ENCODE data around the gene SIGLEC9.

Gene SIGLEC9

DNA sequence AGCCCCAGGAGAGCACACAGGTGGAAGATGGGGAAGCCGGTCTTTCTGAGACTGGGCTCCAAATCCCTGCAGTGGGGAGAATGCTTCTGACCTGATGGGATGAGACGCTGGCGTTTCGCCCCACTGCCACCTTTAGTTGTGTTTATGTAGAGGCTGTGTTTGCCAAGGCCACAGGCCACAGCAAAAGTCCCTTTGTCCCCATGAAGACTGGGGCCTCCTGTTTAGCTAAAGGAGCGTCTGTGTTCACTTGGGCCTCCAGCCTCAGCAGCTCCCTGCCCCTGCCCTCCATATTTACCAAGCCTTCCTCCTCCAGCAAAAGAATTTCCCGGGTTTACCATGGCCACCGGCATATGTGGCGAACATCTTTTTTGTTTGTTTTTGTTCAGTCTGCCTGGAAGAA lies 31.6 kb upstream of the SIGLEC9 start:
- DNase-seq (ENCODE audit: low read depth, low spot score), result no peak
- Histone ChIP-seq H3K36me3 (ENCODE audit: insufficient read depth, low read length) (peaks cover 4% of the 10 kb centered on the region; the same call in 1 of the 2 replicates), H3K9me3 (ENCODE audit: low read depth, low read length) (no peaks in the 10 kb centered on the region), H3K27ac (no peak overlapping the region), H3K9ac (ENCODE audit: insufficient read length) (no peak overlapping the region), H3K4me3 (no peak overlapping the region)
- TF ChIP-seq POLR2AphosphoS5 (IDR thresholded peaks at IDR 0.05; ENCODE audit: borderline replicate concordance, low read depth, low read length) (no peak), EZH2 (IDR thresholded peaks at IDR 0.05) (no peak), FOXP2 (optimal IDR thresholded peaks at IDR 0.05; ENCODE audit: control extremely low read depth, extremely low read length, insufficient read depth) (no peak)

- H3K36me3 ChIP-seq (ENCODE audit: insufficient read depth, low read length), result peaks cover 4% of the 10 kb centered on the region; the same call in 1 of the 2 replicates
- H3K27ac ChIP-seq, result no peak overlapping the region
- no peak for TF ChIP-seq FOXP2 (optimal IDR thresholded peaks at IDR 0.05; ENCODE audit: control extremely low read depth, extremely low read length, insufficient read depth)
- TF ChIP-seq EZH2 (IDR thresholded peaks at IDR 0.05), result no peak
- no peak for TF ChIP-seq POLR2AphosphoS5 (IDR thresholded peaks at IDR 0.05; ENCODE audit: borderline replicate concordance, low read depth, low read length)
- no peaks in the 10 kb centered on the region for H3K9me3 ChIP-seq (ENCODE audit: low read depth, low read length)
- no peak overlapping the region for H3K9ac ChIP-seq (ENCODE audit: insufficient read length)
- H3K4me3 ChIP-seq, result no peak overlapping the region
- DNase-seq (ENCODE audit: low read depth, low spot score), result no peak
These were observed 31.0 kb upstream of the SIGLEC9 start for GRCh38 chr19:51093510-51094345.

- Histone ChIP-seq H3K9me3 (ENCODE audit: low read depth, low read length) (no peaks in the 10 kb centered on the region), H3K9ac (ENCODE audit: insufficient read length) (no peak overlapping the region), H3K27ac (no peak overlapping the region), H3K36me3 (ENCODE audit: insufficient read depth, low read length) (peaks cover 4% of the 10 kb centered on the region; the same call in 1 of the 2 replicates), H3K4me3 (no peak overlapping the region)
- DNase-seq (ENCODE audit: low read depth, low spot score), result no peak
- no peak for TF ChIP-seq EZH2 (IDR thresholded peaks at IDR 0.05)
- no peak for TF ChIP-seq POLR2AphosphoS5 (IDR thresholded peaks at IDR 0.05; ENCODE audit: borderline replicate concordance, low read depth, low read length)
- TF ChIP-seq FOXP2 (optimal IDR thresholded peaks at IDR 0.05; ENCODE audit: control extremely low read depth, extremely low read length, insufficient read depth), result no peak
These were observed 29.9 kb upstream of the SIGLEC9 start for GRCh38 chr19:51094696-51095279.

DNA sequence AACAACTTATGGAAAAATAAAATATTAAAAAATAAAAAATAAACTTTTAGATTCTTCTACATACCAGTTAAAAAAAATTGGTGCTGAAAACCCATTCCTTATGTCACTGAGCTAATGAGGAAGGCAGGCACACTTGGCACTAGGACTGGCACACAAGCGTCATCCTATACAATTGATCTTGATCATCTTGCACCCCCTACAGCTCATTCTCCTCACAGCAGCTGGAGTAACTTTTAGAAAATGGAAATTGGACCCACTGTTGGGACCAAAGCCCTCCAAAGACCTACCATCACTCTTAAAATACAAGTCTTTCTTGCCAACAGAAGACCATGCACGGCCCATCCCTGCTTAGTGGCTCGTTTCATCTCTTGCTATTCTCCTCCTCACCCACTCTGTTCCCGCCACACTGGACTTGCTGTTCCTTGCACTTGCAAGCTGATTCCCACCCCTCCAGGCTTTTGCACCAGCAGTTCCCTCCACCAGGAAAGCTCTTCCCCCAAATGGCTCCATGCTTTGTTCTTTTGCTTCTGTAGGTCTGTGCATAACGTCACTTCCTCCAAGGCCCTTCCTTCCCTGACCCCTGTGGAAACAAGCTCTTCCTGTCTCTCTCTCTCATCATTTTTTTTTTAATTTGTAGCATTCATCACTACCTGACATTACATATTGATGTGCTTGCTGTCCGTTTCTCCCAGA lies 28.1 kb upstream of the SIGLEC9 start:
- no peak overlapping the region for H3K27ac ChIP-seq
- no peak for DNase-seq (ENCODE audit: low read depth, low spot score)

GRCh38 chr19:51097166-51097738 lies 27.5 kb upstream of the SIGLEC9 start:
- H3K27ac ChIP-seq, result no peak overlapping the region
- H3K36me3 ChIP-seq (ENCODE audit: insufficient read depth, low read length), result peaks cover 12% of the 10 kb centered on the region; the same call in 1 of the 2 replicates
- no peak for DNase-seq (ENCODE audit: low read depth, low spot score)
- H3K4me3 ChIP-seq, result no peak overlapping the region
- H3K9me3 ChIP-seq (ENCODE audit: low read depth, low read length), result no peaks in the 10 kb centered on the region
- no peak overlapping the region for H3K9ac ChIP-seq (ENCODE audit: insufficient read length)
- no peak for TF ChIP-seq POLR2AphosphoS5 (IDR thresholded peaks at IDR 0.05; ENCODE audit: borderline replicate concordance, low read depth, low read length)
- no peak for TF ChIP-seq EZH2 (IDR thresholded peaks at IDR 0.05)
- no peak for TF ChIP-seq FOXP2 (optimal IDR thresholded peaks at IDR 0.05; ENCODE audit: control extremely low read depth, extremely low read length, insufficient read depth)

More for the DNA sequence above, 28.1 kb upstream of the SIGLEC9 start:
- Histone ChIP-seq H3K36me3 (ENCODE audit: insufficient read depth, low read length) (peaks cover 10% of the 10 kb centered on the region; the same call in 1 of the 2 replicates), H3K4me3 (no peak overlapping the region), H3K9me3 (ENCODE audit: low read depth, low read length) (no peaks in the 10 kb centered on the region), H3K9ac (ENCODE audit: insufficient read length) (no peak overlapping the region)
- TF ChIP-seq POLR2AphosphoS5 (IDR thresholded peaks at IDR 0.05; ENCODE audit: borderline replicate concordance, low read depth, low read length) (no peak), FOXP2 (optimal IDR thresholded peaks at IDR 0.05; ENCODE audit: control extremely low read depth, extremely low read length, insufficient read depth) (no peak), EZH2 (IDR thresholded peaks at IDR 0.05) (no peak)

- no peaks in the 10 kb centered on the region for H3K9me3 ChIP-seq (ENCODE audit: low read depth, low read length)
- no peak overlapping the region for H3K27ac ChIP-seq
- no peak for DNase-seq (ENCODE audit: low read depth, low spot score)
- H3K9ac ChIP-seq (ENCODE audit: insufficient read length), result no peak overlapping the region
- TF ChIP-seq FOXP2 (optimal IDR thresholded peaks at IDR 0.05; ENCODE audit: control extremely low read depth, extremely low read length, insufficient read depth) (no peak), POLR2AphosphoS5 (IDR thresholded peaks at IDR 0.05; ENCODE audit: borderline replicate concordance, low read depth, low read length) (no peak), EZH2 (IDR thresholded peaks at IDR 0.05) (no peak)
- H3K4me3 ChIP-seq, result no peak overlapping the region
- H3K36me3 ChIP-seq (ENCODE audit: insufficient read depth, low read length), result peaks cover 17% of the 10 kb centered on the region; the same call in 1 of the 2 replicates
These were observed 26.9 kb upstream of the SIGLEC9 start for GRCh38 chr19:51097796-51098195.

GRCh38 chr19:51098365-51099046 lies 26.2 kb upstream of the SIGLEC9 start:
- Histone ChIP-seq H3K36me3 (ENCODE audit: insufficient read depth, low read length) (peaks cover 21% of the 10 kb centered on the region; the same call in 1 of the 2 replicates), H3K9ac (ENCODE audit: insufficient read length) (no peak overlapping the region), H3K9me3 (ENCODE audit: low read depth, low read length) (no peaks in the 10 kb centered on the region), H3K4me3 (no peak overlapping the region), H3K27ac (no peak overlapping the region)
- DNase-seq (ENCODE audit: low read depth, low spot score), result no peak
- no peak for TF ChIP-seq EZH2 (IDR thresholded peaks at IDR 0.05)
- no peak for TF ChIP-seq FOXP2 (optimal IDR thresholded peaks at IDR 0.05; ENCODE audit: control extremely low read depth, extremely low read length, insufficient read depth)
- no peak for TF ChIP-seq POLR2AphosphoS5 (IDR thresholded peaks at IDR 0.05; ENCODE audit: borderline replicate concordance, low read depth, low read length)

Data from SK-N-MC (cell line).